Peyer's patch (tissue), 4 donors: ENCODE data around the gene BRD8. TPM values are rescaled to one million over a fixed set of nuclear protein-coding genes. Genes with fewer than 3 reads are reported as not detected.

Experiments
- DNase-seq, 3 donors: peaks; one replicate each; pipeline ENCODE4 v3.0.0-alpha.2; 2017 to 2019
- H3K27ac ChIP-seq, 4 donors: fragments of 200-600 bp; sonication (generic); one replicate each; pipeline ENCODE4 v1.5.1; 2016 to 2019
- H3K27me3 ChIP-seq, 2 donors: fragments of 200-600 bp; sonication (generic); one replicate each; pipeline ENCODE4 v1.5.1; 2019
- H3K36me3 ChIP-seq, 3 donors: fragments of 200-600 bp; sonication (generic); one replicate each; pipeline ENCODE4 v1.5.1; 2016 to 2019
- H3K4me1 ChIP-seq, 4 donors: fragments of 200-600 bp; sonication (generic); one replicate each; pipeline ENCODE4 v1.5.1; 2016 to 2019
- H3K4me3 ChIP-seq, 4 donors: fragments of 200-600 bp; sonication (generic); 1 replicate in 3 of 4; 2 replicates in 1 of 4; pipeline ENCODE4 v1.5.1; 2016 to 2019; ENCODE audit warnings: mild to moderate bottlenecking in 1 of 4
- H3K9me3 ChIP-seq, 4 donors: fragments of 200-600 bp; sonication (generic); one replicate each; pipeline ENCODE4 v1.5.1; 2016 to 2019; ENCODE audit warnings: mild to moderate bottlenecking in 1 of 4
- POLR2A ChIP-seq, 2 donors: fragments of 450-650 bp; IDR thresholded peaks; one replicate each; pipeline ENCODE4 v1.5.1; 2017; ENCODE audit warnings: antibody characterized with exemption in 2 of 2, mild to moderate bottlenecking in 2 of 2, moderate library complexity in 2 of 2
- small RNA-seq, 2 donors: library from RNA; depleted of rRNA; stranded (forward); fragments of <200 nt; gene quantifications; one replicate each; pipeline ENCODE3, GENCODE V24; 2016
- total RNA-seq, 4 donors: library from RNA; depleted of rRNA; stranded (reverse); fragments of >200 nt; gene quantifications; one replicate each; pipeline ENCODE4 v1.1.0, GENCODE V29; 2016
- TF ChIP-seq, protein P1 (sequence below), 6 experiments: fragments of 450-650 bp in 4 of 6; fragments of 200-600 bp in 2 of 6; sonication (generic) in 1 of 6; IDR thresholded peaks; one replicate each; pipeline ENCODE4 v1.5.1; 2017 to 2019; ENCODE audit warnings: antibody characterized with exemption in 6 of 6, mild to moderate bottlenecking in 3 of 6, moderate library complexity in 1 of 6

Gene BRD8
- total RNA-seq, 4 donors from 2014 or later: 42.2 to 130 (median 70.8) TPM

DNA sequence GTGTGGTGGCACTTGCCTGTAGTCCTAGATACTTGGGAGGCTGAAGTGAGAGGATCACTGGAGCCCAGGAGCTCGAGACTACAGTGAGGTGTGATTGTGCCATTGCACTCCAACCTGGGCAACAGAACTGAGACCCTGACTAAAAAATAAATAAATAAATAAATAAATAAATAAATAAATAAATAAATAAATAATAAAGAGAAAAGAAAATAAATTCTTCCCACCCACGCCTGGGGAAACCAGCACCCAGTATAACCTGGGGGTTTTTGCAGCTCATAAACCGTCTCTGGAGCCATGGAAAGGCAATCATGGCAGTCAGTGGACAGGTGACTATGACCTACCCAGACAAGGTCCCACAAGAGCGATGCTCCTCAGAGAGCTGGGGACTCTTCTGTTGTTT lies 86.7 kb downstream of the BRD8 start:
- Histone ChIP-seq H3K27ac (no peak overlapping the region), H3K9me3 (no peaks in the 10 kb centered on the region), H3K4me3 (no peak overlapping the region), H3K36me3 (no peaks in the 10 kb centered on the region), H3K4me1 (no peaks in the 10 kb centered on the region), H3K27me3 (no peaks in the 10 kb centered on the region)
- TF ChIP-seq POLR2A (IDR thresholded peaks at IDR 0.05): no peak
- TF ChIP-seq, protein P1, sequence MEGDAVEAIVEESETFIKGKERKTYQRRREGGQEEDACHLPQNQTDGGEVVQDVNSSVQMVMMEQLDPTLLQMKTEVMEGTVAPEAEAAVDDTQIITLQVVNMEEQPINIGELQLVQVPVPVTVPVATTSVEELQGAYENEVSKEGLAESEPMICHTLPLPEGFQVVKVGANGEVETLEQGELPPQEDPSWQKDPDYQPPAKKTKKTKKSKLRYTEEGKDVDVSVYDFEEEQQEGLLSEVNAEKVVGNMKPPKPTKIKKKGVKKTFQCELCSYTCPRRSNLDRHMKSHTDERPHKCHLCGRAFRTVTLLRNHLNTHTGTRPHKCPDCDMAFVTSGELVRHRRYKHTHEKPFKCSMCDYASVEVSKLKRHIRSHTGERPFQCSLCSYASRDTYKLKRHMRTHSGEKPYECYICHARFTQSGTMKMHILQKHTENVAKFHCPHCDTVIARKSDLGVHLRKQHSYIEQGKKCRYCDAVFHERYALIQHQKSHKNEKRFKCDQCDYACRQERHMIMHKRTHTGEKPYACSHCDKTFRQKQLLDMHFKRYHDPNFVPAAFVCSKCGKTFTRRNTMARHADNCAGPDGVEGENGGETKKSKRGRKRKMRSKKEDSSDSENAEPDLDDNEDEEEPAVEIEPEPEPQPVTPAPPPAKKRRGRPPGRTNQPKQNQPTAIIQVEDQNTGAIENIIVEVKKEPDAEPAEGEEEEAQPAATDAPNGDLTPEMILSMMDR (IDR thresholded peaks at IDR 0.05): no peak
- no peak for DNase-seq

Small RNA genes lying within 50 kb of the gene (small RNA-seq; reads per million reads assigned to genes)
- gene RNU6-460P (0 reads per million in 2 donors), gene RNU6-888P (0 reads per million in 2 donors)

Other genes starting within 250 kb of the BRD8 start
- gene FAM13B, start 145.6 kb downstream of the BRD8 start, total RNA-seq: 10 to 100 TPM; 21.9 to 92.4 (median 32.7) TPM
- gene WNT8A, start 94.6 kb downstream of the BRD8 start, total RNA-seq: not detected
- gene NME5, start 39.2 kb downstream of the BRD8 start, total RNA-seq: under 1 TPM in 1 of 4 donors, not detected in 3; 0.70 TPM
- gene KIF20A, start 482 bp upstream of the BRD8 start, total RNA-seq: 1 to 10 TPM; 2.3 to 9.1 (median 5.6) TPM
- gene CDC23, start 34.7 kb upstream of the BRD8 start, total RNA-seq: 10 to 100 TPM in 3 of 4 donors, 1 to 10 TPM in 1; 9.3 to 24.8 (median 10.6) TPM
- gene GFRA3, start 96.0 kb upstream of the BRD8 start, total RNA-seq: not detected
- gene CDC25C, start 153.2 kb upstream of the BRD8 start, total RNA-seq: 1 to 10 TPM in 1 of 4 donors, under 1 TPM in 3; 0.88 to 4.1 (median 0.94) TPM
- 10 to 100 TPM; 19.1 to 22.1 (median 20.7) TPM for gene FAM53C, start 159.6 kb upstream of the BRD8 start, total RNA-seq
- gene KDM3B, start 174.1 kb upstream of the BRD8 start, total RNA-seq: 10 to 100 TPM; 55.3 to 85.2 (median 68.1) TPM